PC-3 (cell line): ENCODE measurements around the gene EFCC1. TPM values are rescaled to one million over a fixed set of nuclear protein-coding genes. Genes with fewer than 3 reads are reported as not detected.
A peak's percentile ranks its signal among the peaks of the same experiment; 100 is the strongest.

Experiments
- ATAC-seq: fragments of 200-7000 bp; cut with Tn5 transposase; 2 replicates; pipeline ENCODE4 v1.9.1; 2020; ENCODE audit warnings: mild to moderate bottlenecking, moderate library complexity
- Bru-seq: library from RNA; stranded (reverse); fragments of 400-500 nt; gene quantifications from one replicate; lab custom pipeline; 2021; lab: Mats Ljungman, UMichigan
- BruChase-seq, 2 experiments: library from RNA; stranded (reverse); fragments of 400-500 nt; gene quantifications; one replicate each; lab custom pipeline; 2021; lab: Mats Ljungman, UMichigan
- BruUV-seq: library from RNA; stranded (reverse); fragments of 400-500 nt; replicated peaks from 2 replicates; lab custom pipeline; 2021; lab: Mats Ljungman, UMichigan
- CTCF ChIA-PET: fragments of 300-600 bp; sonication (Branson Sonifier 250); formaldehyde crosslinking; loops from one replicate; lab custom pipeline; 2022; ENCODE audit warnings: antibody characterized with exemption; lab: Charles Lee
- POLR2A ChIA-PET: fragments of 300-600 bp; sonication (Branson Sonifier 250); formaldehyde crosslinking; loops from one replicate; lab custom pipeline; 2022; ENCODE audit warnings: antibody characterized with exemption; ENCODE audit not compliant: unreplicated experiment; lab: Charles Lee
- DNase-seq: peaks from one replicate; pipeline ENCODE4 v3.0.0-alpha.2; 2015
- H2AFZ ChIP-seq: fragments of 300-600 bp; sonication (generic); 2 replicates; pipeline ENCODE4 v1.6.0; 2016; ENCODE audit warnings: antibody characterized with exemption, low read length
- H3F3A ChIP-seq: fragments of 300-600 bp; sonication (generic); one replicate; pipeline ENCODE4 v1.6.0; 2017; ENCODE audit warnings: antibody characterized with exemption, low read length, control low read depth, mild to moderate bottlenecking; ENCODE audit not compliant: unreplicated experiment
- H3K27ac ChIP-seq: fragments of 300-600 bp; sonication (generic); 2 replicates; pipeline ENCODE4 v1.5.1; 2016; ENCODE audit warnings: mild to moderate bottlenecking, low read length
- H3K27me3 ChIP-seq: fragments of 300-600 bp; sonication (generic); 2 replicates; pipeline ENCODE4 v1.6.1; 2016; ENCODE audit warnings: low read length, mixed read lengths
- H3K36me3 ChIP-seq: fragments of 300-600 bp; sonication (generic); 2 replicates; pipeline ENCODE4 v1.6.1; 2016; ENCODE audit warnings: low read depth, mixed run types, low read length, mixed read lengths
- H3K4me1 ChIP-seq: fragments of 300-600 bp; sonication (generic); 2 replicates; pipeline ENCODE4 v1.5.1; 2016; ENCODE audit warnings: low read length; ENCODE audit not compliant: insufficient read depth
- H3K4me2 ChIP-seq: fragments of 300-600 bp; sonication (generic); 2 replicates; pipeline ENCODE4 v1.6.0; 2016; ENCODE audit warnings: low read length
- H3K4me3 ChIP-seq: fragments of 300-600 bp; sonication (generic); 2 replicates; pipeline ENCODE4 v1.5.1; 2016; ENCODE audit warnings: mild to moderate bottlenecking, low read length, mixed read lengths
- H3K79me2 ChIP-seq: fragments of 300-600 bp; sonication (generic); 2 replicates; pipeline ENCODE4 v1.6.1; 2017; ENCODE audit warnings: low read length, mixed read lengths
- H3K9ac ChIP-seq: fragments of 300-600 bp; sonication (generic); 2 replicates; pipeline ENCODE4 v1.6.0; 2016; ENCODE audit warnings: mild to moderate bottlenecking, low read length
- H3K9me2 ChIP-seq: fragments of 300-600 bp; sonication (generic); replicated peaks from 2 replicates; pipeline ENCODE4 v1.6.1; 2016; ENCODE audit warnings: mixed run types, low read length, mixed read lengths
- H3K9me3 ChIP-seq: fragments of 300-600 bp; sonication (generic); 2 replicates; pipeline ENCODE4 v1.6.1; 2016; ENCODE audit warnings: low read length, mixed read lengths
- H4K20me1 ChIP-seq: fragments of 300-600 bp; sonication (generic); 2 replicates; pipeline ENCODE4 v1.6.1; 2016; ENCODE audit warnings: low read length, mixed read lengths
- EZH2 ChIP-seq: fragments of 300-600 bp; sonication (generic); IDR thresholded peaks from one replicate; pipeline ENCODE4 v1.6.1; 2017; ENCODE audit warnings: antibody characterized with exemption, mild to moderate bottlenecking, low read length; ENCODE audit not compliant: unreplicated experiment
- EZH2phosphoT487 ChIP-seq: fragments of 300-600 bp; sonication (generic); IDR thresholded peaks from 2 replicates; pipeline ENCODE4 v1.6.1; 2018; ENCODE audit warnings: mild to moderate bottlenecking, antibody characterized with exemption, low read length, borderline replicate concordance
- intact Hi-C: fragments of 100-400 bp; cut with micrococcal nuclease; formaldehyde crosslinking; loops from 2 replicates; pipeline ENCODE4 v1.9.0; 2023
- long read RNA-seq: library from polyadenylated mRNA; unstranded; transcript quantifications from one replicate; pipeline ENCODE4 v2.0.0, GENCODE V29; 2021; ENCODE audit not compliant: unreplicated experiment
- total RNA-seq: library from RNA; depleted of rRNA; stranded (reverse); fragments of >200 nt; gene quantifications from 2 replicates; pipeline ENCODE4 v1.2.3, GENCODE V29; 2014; rRNA removed
- TF ChIP-seq, protein P1 (sequence below): fragments of 300-600 bp; sonication (generic); conservative IDR thresholded peaks from 2 replicates; pipeline ENCODE4 v1.5.1; 2017; ENCODE audit warnings: antibody characterized with exemption, low read depth, mild to moderate bottlenecking, low read length

The EFCC1 gene, protein sequence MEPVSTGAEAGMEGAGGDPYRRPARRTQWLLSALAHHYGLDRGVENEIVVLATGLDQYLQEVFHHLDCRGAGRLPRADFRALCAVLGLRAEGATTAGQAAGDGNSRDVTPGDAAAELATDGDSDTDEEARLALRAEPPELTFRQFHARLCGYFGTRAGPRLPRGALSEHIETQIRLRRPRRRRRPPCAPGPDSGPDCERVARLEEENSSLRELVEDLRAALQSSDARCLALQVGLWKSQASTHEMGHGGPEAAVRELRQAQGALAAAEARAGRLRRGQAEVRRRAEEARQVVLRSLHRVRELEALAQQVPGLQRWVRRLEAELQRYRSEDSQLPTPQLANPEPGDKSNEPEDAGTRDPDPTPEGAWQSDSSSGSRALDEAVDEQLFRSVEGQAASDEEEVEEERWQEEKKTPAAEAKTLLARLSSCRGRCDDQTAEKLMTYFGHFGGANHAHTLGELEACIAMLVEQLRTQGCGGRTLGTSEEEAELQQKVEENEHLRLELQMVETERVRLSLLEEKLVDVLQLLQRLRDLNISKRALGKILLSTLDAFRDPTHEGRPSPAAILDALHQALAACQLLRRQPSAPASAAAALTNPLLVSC
- total RNA-seq (not detected in 2 replicates), Bru-seq, nascent RNA (percentile 10 among the genes with signal in this experiment), BruChase-seq, experiment 1, labeled RNA remaining after a 6-hour chase (percentile 2 among the genes with signal in this experiment), BruChase-seq, experiment 2, labeled RNA remaining after a 2-hour chase (percentile 6 among the genes with signal in this experiment)
- long read RNA-seq: 0 reads

- DNase-seq (no peak), ATAC-seq (no peak)
- no peaks in the 10 kb centered on the region for H4K20me1 ChIP-seq
- no peak within 1 kb of the TSS for H3K9ac ChIP-seq
- no peaks in the 10 kb centered on the region for H3K36me3 ChIP-seq
- BruUV-seq: no TSS peak
- H3K4me1 ChIP-seq: no peaks in the 10 kb centered on the region
- intact Hi-C loops: no loop called here
- no peaks in the 10 kb centered on the region for H3K9me2 ChIP-seq
- no peaks in the 10 kb centered on the region for H3K9me3 ChIP-seq
- H3K27ac ChIP-seq: no peak within 1 kb of the TSS
- H3F3A ChIP-seq: no peaks in the 10 kb centered on the region
- ChIA-PET POLR2A (no interaction called here), CTCF (no interaction called here)
- no peak within 1 kb of the TSS for H2AFZ ChIP-seq
- H3K79me2 ChIP-seq: no peaks in the 10 kb centered on the region
- H3K4me2 ChIP-seq: no peak within 1 kb of the TSS
- TF ChIP-seq EZH2phosphoT487: no peak
- TF ChIP-seq EZH2: no peak
- TF ChIP-seq, protein P1, sequence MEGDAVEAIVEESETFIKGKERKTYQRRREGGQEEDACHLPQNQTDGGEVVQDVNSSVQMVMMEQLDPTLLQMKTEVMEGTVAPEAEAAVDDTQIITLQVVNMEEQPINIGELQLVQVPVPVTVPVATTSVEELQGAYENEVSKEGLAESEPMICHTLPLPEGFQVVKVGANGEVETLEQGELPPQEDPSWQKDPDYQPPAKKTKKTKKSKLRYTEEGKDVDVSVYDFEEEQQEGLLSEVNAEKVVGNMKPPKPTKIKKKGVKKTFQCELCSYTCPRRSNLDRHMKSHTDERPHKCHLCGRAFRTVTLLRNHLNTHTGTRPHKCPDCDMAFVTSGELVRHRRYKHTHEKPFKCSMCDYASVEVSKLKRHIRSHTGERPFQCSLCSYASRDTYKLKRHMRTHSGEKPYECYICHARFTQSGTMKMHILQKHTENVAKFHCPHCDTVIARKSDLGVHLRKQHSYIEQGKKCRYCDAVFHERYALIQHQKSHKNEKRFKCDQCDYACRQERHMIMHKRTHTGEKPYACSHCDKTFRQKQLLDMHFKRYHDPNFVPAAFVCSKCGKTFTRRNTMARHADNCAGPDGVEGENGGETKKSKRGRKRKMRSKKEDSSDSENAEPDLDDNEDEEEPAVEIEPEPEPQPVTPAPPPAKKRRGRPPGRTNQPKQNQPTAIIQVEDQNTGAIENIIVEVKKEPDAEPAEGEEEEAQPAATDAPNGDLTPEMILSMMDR: no peak
- no peaks in the 10 kb centered on the region for H3K27me3 ChIP-seq
- no peak within 1 kb of the TSS for H3K4me3 ChIP-seq
Measured at GRCh38 chr3:129001101-129001805, at the start of gene EFCC1. Gene EFCC1 (plus strand): TSS chr3:129001304. CDS start chr3:129001629, 325 bp downstream.

GRCh38 chr3:128956440-128956839, 44.7 kb upstream of the EFCC1 start:
- ChIA-PET CTCF (no interaction called here), POLR2A (no interaction called here)
- Histone ChIP-seq H3K9me2 (no peaks in the 10 kb centered on the region), H4K20me1 (no peaks in the 10 kb centered on the region), H3K9ac (no peak overlapping the region), H3K4me2 (no peak overlapping the region), H3K36me3 (no peaks in the 10 kb centered on the region), H3K4me3 (no peak overlapping the region), H3K9me3 (no peaks in the 10 kb centered on the region), H3K27ac (no peak overlapping the region), H3F3A (no peaks in the 10 kb centered on the region), H2AFZ (no peak overlapping the region), H3K4me1 (no peaks in the 10 kb centered on the region), H3K79me2 (no peaks in the 10 kb centered on the region), H3K27me3 (no peaks in the 10 kb centered on the region)
- no TSS peak for BruUV-seq
- intact Hi-C loops: no loop called here
- DNase-seq (no peak), ATAC-seq (no peak)
- TF ChIP-seq EZH2 (no peak), EZH2phosphoT487 (no peak)
- TF ChIP-seq, protein P1: no peak
